NCI-H2029 (cell line): ENCODE results near the gene PNMA1.

Experiments
- DNase-seq: peaks from one replicate; lab custom pipeline; 2025; lab: John Stamatoyannopoulos, UW

Gene PNMA1

DNA sequence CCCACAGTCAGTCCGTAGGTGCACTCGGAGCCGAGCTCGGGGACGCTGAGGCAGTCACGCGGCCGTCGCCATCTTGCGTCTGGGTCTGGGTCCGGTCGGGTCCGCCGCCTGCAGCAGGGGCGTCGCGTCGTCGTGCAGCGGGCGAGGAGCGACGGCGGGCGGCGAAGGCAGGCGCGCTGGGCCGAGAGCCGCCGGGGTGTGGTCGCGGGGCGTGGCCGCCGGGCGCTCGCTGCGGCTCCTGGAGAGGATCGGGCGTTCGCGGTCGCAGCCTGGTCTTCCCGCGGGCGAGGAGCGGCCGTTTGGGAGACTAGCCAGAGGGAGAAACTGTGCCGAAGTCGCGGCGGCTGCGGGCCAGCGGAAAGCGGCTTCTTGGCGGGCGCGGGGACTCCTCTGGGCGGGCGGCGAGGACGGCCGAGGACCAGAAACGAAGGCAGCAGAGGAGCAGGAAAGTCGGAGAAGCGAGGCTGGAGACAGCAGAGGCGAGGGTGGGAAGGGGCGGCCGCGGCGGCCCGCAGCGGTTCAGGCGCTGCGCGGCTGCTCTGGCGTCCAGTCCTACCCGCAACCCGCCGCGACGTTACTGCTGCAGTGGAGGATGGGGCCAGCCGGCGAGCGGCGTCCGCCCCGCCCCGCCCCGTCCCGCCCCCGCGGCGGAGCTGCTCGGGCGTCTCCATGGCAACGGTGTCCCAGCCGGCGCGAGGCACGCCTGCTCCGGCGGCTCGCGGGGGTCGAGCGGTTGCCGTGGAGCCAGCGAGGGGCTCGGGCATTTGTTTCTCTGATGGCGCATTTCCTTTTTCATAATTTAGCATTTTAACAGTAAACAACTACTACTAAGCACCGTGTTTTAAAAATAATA is at the start of gene PNMA1:
TSS of gene PNMA1 (minus strand) at position 582 of the 853 bp plus-strand sequence. CDS start 745 bp downstream, outside the sequence.
- peak; percentile 7 for DNase-seq

GRCh38 chr14:73763396-73763795 is 49.2 kb upstream of the PNMA1 start:
- no peak for DNase-seq

DNA sequence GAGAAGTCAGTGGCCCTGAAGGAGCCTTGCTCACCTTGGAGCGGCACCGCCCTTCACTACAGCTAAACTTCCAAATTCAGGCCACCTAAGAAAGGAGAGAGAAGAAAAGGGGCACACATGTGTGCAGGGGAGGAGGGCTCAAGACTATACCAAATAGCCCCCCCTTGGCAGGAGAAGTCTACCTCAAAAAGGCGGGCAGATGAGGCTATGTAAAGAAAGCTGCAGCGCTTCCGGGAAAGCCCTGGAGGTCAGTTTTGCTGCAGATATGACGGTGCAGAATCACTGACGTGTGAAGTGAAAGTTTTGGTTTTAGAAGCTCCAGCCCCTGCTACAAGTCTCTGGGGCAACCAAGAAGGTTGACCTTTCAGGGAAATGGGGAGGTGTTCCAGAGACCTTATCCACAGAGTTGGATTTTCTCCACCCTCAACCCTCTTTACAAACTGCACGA is 48.2 kb upstream of the PNMA1 start:
- no peak for DNase-seq

DNA sequence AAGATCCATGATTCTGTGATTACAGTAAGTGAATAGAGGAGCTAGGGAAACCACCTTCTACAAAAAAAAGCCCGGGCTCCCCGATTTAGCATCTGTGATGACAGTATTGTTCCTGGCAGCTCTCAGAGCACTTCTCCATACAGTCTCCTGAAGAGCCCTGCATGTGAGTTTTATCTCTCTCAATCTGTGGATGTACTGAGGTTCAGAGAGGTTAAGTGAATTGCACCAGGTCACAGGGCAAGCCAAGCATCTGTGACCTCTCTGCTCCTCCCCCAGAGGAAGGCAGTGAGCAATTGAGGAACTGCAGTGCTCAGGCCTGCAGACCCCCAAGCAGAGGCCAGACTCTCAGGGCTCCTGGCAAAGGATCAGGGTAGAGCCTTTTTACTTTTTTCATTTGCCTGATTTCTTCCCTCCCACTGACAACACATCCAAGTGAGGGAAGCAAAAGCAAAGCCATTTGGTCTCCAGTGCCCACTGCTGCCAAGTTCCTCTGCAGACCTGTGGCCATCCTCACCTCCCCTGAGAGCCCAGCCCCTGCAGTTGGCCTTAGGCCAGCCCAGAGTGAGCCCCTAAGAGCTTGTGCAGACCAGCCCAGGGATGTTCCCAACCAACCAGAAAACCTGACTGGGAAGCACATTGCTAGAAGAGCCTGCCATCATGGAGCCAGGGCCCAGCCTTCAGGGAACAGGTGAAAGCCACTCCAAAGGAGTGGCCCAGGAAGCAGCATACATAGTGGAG is 47.6 kb upstream of the PNMA1 start:
- no peak for DNase-seq

GRCh38 chr14:73760598-73761586 is 46.7 kb upstream of the PNMA1 start:
- no peak for DNase-seq

DNA sequence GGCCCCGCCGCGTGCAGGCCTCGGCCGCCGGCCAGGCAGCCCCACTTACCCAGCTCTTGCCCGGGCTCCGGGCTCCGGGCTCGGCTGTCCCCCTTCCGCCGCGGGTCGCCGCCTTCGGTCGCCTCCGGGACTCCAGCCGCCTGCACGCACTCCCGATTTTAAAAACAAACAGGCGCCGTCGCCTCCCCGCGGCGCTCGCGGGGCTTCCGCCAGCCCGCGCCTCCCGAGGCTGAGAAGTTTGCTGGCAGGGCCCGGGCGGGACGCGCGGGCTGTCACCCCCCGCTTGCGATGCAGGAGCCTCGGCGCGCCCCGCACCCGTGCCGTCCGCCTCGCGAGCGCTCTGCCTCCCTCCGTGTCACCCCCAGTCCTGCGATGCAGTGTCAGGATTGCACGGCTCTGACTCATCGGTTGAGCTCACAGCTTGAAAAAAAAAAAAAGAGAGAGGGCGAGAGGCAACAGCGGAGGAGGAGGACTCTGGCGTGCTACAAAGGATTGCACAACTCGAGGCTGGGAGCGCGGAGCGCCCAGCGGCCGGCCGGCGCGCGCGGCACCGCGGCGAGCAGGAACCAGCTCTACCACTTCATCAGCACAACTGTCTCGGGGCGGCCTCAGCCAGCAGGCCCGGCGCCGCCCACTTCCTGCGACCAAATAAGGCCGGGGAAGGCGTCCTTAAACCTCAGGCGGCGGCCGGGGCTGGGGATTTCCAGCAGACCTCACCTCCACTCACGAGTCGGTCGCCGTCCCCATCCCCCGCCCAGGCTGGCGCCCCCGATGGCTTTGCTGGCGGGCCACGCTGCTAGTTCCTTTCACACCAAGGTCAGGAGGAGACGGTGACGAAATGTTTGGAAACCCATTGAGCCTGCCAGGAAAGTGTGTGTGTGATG is 45.8 kb upstream of the PNMA1 start:
- peak; percentile 81 for DNase-seq

DNA sequence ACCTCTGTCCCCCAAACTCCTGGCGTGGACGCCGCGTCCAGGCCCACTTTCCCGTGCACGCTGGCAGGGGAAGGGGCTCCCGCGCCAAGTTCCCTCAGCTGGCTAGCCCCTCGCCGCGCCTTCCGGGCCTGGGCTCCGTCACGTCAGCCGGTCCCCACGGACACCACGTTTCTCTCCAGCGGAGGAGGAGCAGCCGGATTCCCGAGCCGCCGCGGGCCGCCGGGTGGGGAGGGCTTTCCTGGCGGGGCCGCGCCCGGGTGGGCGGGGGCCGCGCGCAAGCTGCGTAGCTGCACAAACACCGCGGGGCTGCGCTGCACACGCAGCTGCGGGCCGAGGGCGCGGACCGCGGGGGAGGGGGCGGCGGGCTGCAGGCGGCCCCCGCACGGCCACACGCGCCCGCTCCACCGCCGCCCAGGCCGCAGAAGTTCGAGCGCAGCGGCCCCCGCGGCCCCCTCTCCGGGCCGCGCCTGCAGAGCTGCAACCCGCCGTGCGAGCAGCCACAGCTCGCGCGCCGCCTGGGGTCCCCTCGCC is 45.1 kb upstream of the PNMA1 start:
- peak; percentile 18 for DNase-seq

GRCh38 chr14:73758392-73759182 is 44.4 kb upstream of the PNMA1 start:
- no peak for DNase-seq

- no peak for DNase-seq
These were observed 43.8 kb upstream of the PNMA1 start for GRCh38 chr14:73757876-73758391.

GRCh38 chr14:73757381-73757780 is 43.2 kb upstream of the PNMA1 start:
- DNase-seq = no peak

- DNase-seq = peak; percentile 19
These were observed 41.3 kb upstream of the PNMA1 start for GRCh38 chr14:73755434-73756014.

- no peak for DNase-seq
These were observed 40.8 kb upstream of the PNMA1 start for GRCh38 chr14:73754911-73755360.

GRCh38 chr14:73753887-73754795 is 40.0 kb upstream of the PNMA1 start:
- no peak for DNase-seq

GRCh38 chr14:73753124-73753886 is 39.1 kb upstream of the PNMA1 start:
- no peak for DNase-seq

DNA sequence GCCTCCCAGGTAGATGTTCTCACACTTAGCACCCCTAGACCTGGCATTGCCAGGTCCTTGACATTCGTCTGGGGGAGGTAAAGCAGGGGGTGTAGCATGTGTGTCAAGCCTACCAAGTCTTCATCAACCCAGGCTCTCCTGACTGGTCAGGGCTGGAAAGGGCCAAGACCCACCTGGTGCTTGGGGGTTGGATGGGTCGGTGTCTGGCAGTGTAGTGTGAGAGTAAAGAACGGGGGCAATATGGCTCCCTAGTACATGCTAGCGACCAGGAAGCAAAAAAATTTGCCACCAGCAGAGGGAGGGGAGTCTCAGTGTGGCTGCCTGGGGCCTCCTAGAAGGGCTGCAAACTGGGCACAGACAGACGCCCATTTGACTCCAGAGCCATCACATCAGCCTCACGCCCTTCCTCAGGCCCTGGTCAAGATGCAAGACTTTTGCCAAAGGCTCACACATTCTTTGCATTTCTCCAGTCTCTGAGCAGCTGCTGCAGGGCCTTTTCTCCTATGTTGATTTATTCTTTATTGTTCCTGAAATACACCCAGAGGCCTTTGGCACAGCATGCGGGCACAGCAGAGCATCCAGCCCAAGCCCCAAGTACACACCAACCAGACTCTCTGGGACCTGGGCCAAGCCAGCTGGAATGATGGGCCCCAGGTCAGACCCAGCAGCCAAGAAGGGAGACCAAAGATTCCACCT is 38.3 kb upstream of the PNMA1 start:
- no peak for DNase-seq

GRCh38 chr14:73751157-73751691 is 37.0 kb upstream of the PNMA1 start:
- DNase-seq = no peak
